Endothelial cell of umbilical vein (primary cell): ENCODE results near the gene VPREB3. TPM values are rescaled to one million over a fixed set of nuclear protein-coding genes. Genes with fewer than 3 reads are reported as not detected.

Experiments used
- BruUV-seq: library from RNA; stranded (reverse); fragments of 400-500 nt; replicated peaks from 2 replicates; lab custom pipeline; 2021; lab: Mats Ljungman, UMichigan
- CTCF ChIA-PET: fragments of 300-600, 350-600 bp; sonication (Branson Sonifier 250); formaldehyde crosslinking; loops from one replicate; lab custom pipeline; 2021; ENCODE audit warnings: antibody characterized with exemption, inconsistent platforms; lab: Charles Lee
- POLR2A ChIA-PET: fragments of 300-600, 350-600 bp; sonication (Branson Sonifier 250); formaldehyde crosslinking; loops from one replicate; lab custom pipeline; 2021; ENCODE audit warnings: antibody characterized with exemption, inconsistent platforms; lab: Charles Lee
- DNase-seq: peaks from one replicate; pipeline ENCODE4 v3.0.0-alpha.2; 2011; ENCODE audit warnings: low read depth, low spot score
- FAIRE-seq: peaks from 2 replicates; lab custom pipeline; 2011; peaks lifted over from hg19 to GRCh38; lab: Jason Lieb, UNC
- H2AFZ ChIP-seq: 2 replicates; pipeline ENCODE4 v1.6.0; 2012; ENCODE audit warnings: low read depth, low read length, control low read depth, inconsistent platforms
- H3K27ac ChIP-seq: 2 replicates; pipeline ENCODE4 v1.5.1; 2011; ENCODE audit warnings: low read depth, mild to moderate bottlenecking, control low read depth, low read length, moderate library complexity; ENCODE audit not compliant: insufficient read depth
- H3K27me3 ChIP-seq, 2 experiments: 2 replicates each; pipeline versions ENCODE4 v1.6.0 to v1.6.1; 2011; ENCODE audit warnings: low read length in 2 of 2, mixed read lengths in 1 of 2; ENCODE audit not compliant: control insufficient read depth in 2 of 2, insufficient read depth in 2 of 2
- H3K36me3 ChIP-seq, 2 experiments: 2 replicates in 1 of 2; 3 replicates in 1 of 2; pipeline ENCODE4 v1.5.1; 2011; ENCODE audit warnings: low read length in 2 of 2, mild to moderate bottlenecking in 1 of 2, moderate library complexity in 1 of 2; ENCODE audit not compliant: control insufficient read depth in 2 of 2, insufficient read depth in 2 of 2; ENCODE audit errors: extremely low read depth in 1 of 2
- H3K4me1 ChIP-seq: 3 replicates; pipeline ENCODE4 v1.5.1; 2011; ENCODE audit warnings: mild to moderate bottlenecking, low read length; ENCODE audit not compliant: control insufficient read depth, insufficient read depth; ENCODE audit errors: extremely low read depth
- H3K4me2 ChIP-seq: 2 replicates; pipeline ENCODE4 v1.6.1; 2011; ENCODE audit warnings: low read length, control low read depth, mixed read lengths; ENCODE audit not compliant: insufficient read depth
- H3K4me3 ChIP-seq, 3 experiments: fragments of 200-600 bp in 1 of 3; sonication (generic), shearing (Covaris generic) in 1 of 3; replicated peaks in 1 of 3; 2 replicates each; pipeline ENCODE4 v1.5.1; 2011 to 2016; ENCODE audit warnings: control low read depth in 3 of 3, low read length in 3 of 3, mild to moderate bottlenecking in 2 of 3, inconsistent platforms in 1 of 3, low read depth in 1 of 3, moderate library complexity in 1 of 3; ENCODE audit not compliant: insufficient read depth in 1 of 3
- H3K79me2 ChIP-seq: 2 replicates; pipeline ENCODE4 v1.6.0; 2012; ENCODE audit warnings: low read length, inconsistent platforms; ENCODE audit not compliant: control insufficient read depth, insufficient read depth
- H3K9ac ChIP-seq: replicated peaks from 2 replicates; pipeline ENCODE3; 2011; ENCODE audit warnings: low read length, control low read depth; ENCODE audit not compliant: insufficient read depth; ENCODE audit errors: extremely low read depth
- H3K9me1 ChIP-seq: replicated peaks from 3 replicates; pipeline ENCODE4 v1.6.0; 2011; ENCODE audit warnings: mild to moderate bottlenecking, low read length; ENCODE audit not compliant: control insufficient read depth, insufficient read depth; ENCODE audit errors: extremely low read depth
- H3K9me3 ChIP-seq: replicated peaks from 2 replicates; pipeline ENCODE4 v1.5.1; 2012; ENCODE audit warnings: low read length, inconsistent platforms; ENCODE audit not compliant: control insufficient read depth, insufficient read depth
- H4K20me1 ChIP-seq: replicated peaks from 2 replicates; pipeline ENCODE3; 2011; ENCODE audit warnings: mild to moderate bottlenecking, low read length; ENCODE audit not compliant: control insufficient read depth, insufficient read depth; ENCODE audit errors: extremely low read depth
- EZH2 ChIP-seq: IDR thresholded peaks from 2 replicates; pipeline ENCODE4 v1.6.1; 2012; ENCODE audit warnings: borderline replicate concordance, low read depth, mild to moderate bottlenecking, moderate library complexity, low read length, inconsistent platforms; ENCODE audit not compliant: severe bottlenecking
- FOS ChIP-seq: IDR thresholded peaks from 2 replicates; pipeline ENCODE4 v1.6.1; 2011; ENCODE audit warnings: mild to moderate bottlenecking, low read length, moderate library complexity, borderline replicate concordance; ENCODE audit not compliant: insufficient read depth
- GATA2 ChIP-seq: IDR thresholded peaks from 2 replicates; pipeline ENCODE4 v1.7.0; 2011; ENCODE audit warnings: low read depth, mild to moderate bottlenecking, moderate library complexity, mixed read lengths, low read length; ENCODE audit not compliant: insufficient read length, insufficient read depth
- JUN ChIP-seq: IDR thresholded peaks from 2 replicates; pipeline ENCODE4 v1.6.1; 2011; ENCODE audit warnings: borderline replicate concordance, low read depth; ENCODE audit not compliant: insufficient read length, insufficient read depth
- MYC ChIP-seq: IDR thresholded peaks from one replicate; pipeline ENCODE4 v1.6.1; 2011; ENCODE audit warnings: mild to moderate bottlenecking, low read depth, low read length
- POLR2A ChIP-seq: IDR thresholded peaks from 2 replicates; pipeline ENCODE4 v1.6.1; 2012; ENCODE audit warnings: low read depth, mild to moderate bottlenecking, control low read depth, low read length
- POLR2AphosphoS5 ChIP-seq: IDR thresholded peaks from 2 replicates; pipeline ENCODE4 v1.6.1; 2012; ENCODE audit warnings: low read depth, mild to moderate bottlenecking, control low read depth, low read length, moderate library complexity; ENCODE audit not compliant: insufficient read depth
- dilution Hi-C: fragments of 300-500 bp; cut with MboI; formaldehyde crosslinking; loops from one replicate; pipeline ENCODE4 v1.15.0; 2019; ENCODE audit warnings: low sequenced_read_pairs; ENCODE audit not compliant: extremely low pct_ligation_motif_present
- intact Hi-C: fragments of 100-400 bp; cut with micrococcal nuclease; formaldehyde crosslinking; loops from one replicate; pipeline ENCODE4 v1.10.0; 2022
- polyA plus RNA-seq, 4 experiments: library from polyadenylated mRNA; depleted of rRNA in 3 of 4; stranded (reverse) in 3 of 4; unstranded in 1 of 4; fragments of >200 nt; gene quantifications; 2 replicates each; pipeline versions ENCODE4 v1.2.1 to v1.2.3, GENCODE V29; 2011 to 2012; ENCODE audit warnings: missing spikeins in 1 of 4
- total RNA-seq: library from RNA; stranded (reverse); gene quantifications from 2 replicates; pipeline ENCODE4 v1.2.3, GENCODE V29; 2021
- TF ChIP-seq, protein P1 (sequence below): IDR thresholded peaks from 2 replicates; pipeline ENCODE4 v1.6.1; 2011; ENCODE audit not compliant: insufficient read depth, insufficient read length
- TF ChIP-seq, protein P2 (sequence below), 2 donors: IDR thresholded peaks; 1 replicate in 1 of 2; 2 replicates in 1 of 2; pipeline ENCODE4 v1.5.1; 2011; ENCODE audit warnings: low read length in 2 of 2, mild to moderate bottlenecking in 2 of 2, moderate library complexity in 2 of 2, control low read depth in 1 of 2, inconsistent platforms in 1 of 2, low read depth in 1 of 2; ENCODE audit not compliant: insufficient read depth in 1 of 2; ENCODE audit errors: extremely low read depth in 1 of 2

VPREB3 gene
- total and polyA plus RNA-seq, 2 donors (not counting 3 experiments of a cell fraction or from before 2014, with no cell fraction given) = not detected

DNA sequence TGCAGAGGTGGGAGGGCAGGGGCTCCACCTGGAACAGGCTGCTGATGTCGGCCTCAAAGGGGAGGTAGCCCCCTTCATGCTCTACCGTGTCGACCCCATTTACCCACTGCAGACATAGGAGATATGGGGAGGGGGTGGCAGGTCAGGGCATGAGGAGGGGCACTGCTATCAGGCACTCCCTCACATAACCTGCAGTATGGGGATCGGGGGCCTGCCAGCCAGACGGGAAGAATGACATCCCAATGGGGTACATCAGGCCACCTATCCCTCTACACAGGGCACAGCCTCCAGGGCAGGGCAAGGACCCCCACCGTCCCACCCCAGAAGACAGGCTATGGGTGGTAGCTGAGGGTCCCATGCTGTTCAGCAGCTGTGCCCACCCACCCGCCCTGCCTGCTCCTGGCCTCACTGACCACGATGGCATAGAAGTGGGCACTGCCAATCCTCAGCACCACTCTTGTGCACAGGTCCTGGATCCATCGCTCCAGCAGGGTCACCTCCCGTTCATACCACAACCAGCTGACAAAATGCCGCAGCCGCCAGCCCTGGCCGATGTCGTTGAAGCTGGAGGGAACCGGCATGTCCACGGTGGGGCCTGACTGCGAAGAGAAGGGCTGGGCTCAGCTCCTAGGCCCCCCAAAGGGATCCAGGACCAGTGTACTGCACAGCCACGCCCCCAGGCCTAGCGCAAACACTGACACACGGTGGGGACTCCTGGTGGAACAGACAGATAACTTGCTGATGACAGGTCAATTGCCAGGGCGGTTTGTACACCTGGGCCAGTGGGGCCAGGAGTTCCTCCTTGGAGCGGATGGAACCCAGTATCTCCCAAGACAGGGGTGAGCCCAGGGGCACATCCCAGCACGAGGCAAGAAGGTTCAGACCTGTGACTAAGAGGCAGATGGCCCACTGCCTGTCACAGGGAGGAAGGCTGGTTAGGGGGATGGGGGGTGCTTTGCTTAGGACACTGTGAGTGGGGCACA, 39.3 kb downstream of the VPREB3 start:
- Histone ChIP-seq H3K9ac (no peak overlapping the region), H3K27me3 (no peaks in the 10 kb centered on the region), H2AFZ (no peak overlapping the region), H3K27ac (no peak overlapping the region), H3K4me1 (no peaks in the 10 kb centered on the region), H3K79me2 (peaks cover 14% of the 10 kb centered on the region), H3K9me3 (no peaks in the 10 kb centered on the region), H3K4me2 (no peak overlapping the region), H4K20me1 (no peaks in the 10 kb centered on the region), H3K36me3 (peaks cover 2 to 14% of the 10 kb centered on the region in 2 experiments), H3K4me3 (no peak overlapping the region), H3K9me1 (no peaks in the 10 kb centered on the region)
- CTCF ChIA-PET = interaction anchor here (0.9 kb wide), 1 partner anchor 135 kb away, joined by 3 read pairs; no protein-coding TSS in a partner anchor
- POLR2A ChIA-PET = no interaction called here
- dilution Hi-C loops = no loop called here
- intact Hi-C loops = loop anchor here (5.0 kb wide), 1 partner anchor 132 kb away; no protein-coding TSS in a partner anchor
- no peak for TF ChIP-seq POLR2AphosphoS5
- TF ChIP-seq MYC = no peak
- TF ChIP-seq GATA2 = no peak
- TF ChIP-seq POLR2A = no peak
- no peak for TF ChIP-seq FOS
- TF ChIP-seq, protein P1, sequence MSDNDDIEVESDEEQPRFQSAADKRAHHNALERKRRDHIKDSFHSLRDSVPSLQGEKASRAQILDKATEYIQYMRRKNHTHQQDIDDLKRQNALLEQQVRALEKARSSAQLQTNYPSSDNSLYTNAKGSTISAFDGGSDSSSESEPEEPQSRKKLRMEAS = no peak
- TF ChIP-seq JUN = no peak
- TF ChIP-seq EZH2 = no peak
- TF ChIP-seq, protein P2, sequence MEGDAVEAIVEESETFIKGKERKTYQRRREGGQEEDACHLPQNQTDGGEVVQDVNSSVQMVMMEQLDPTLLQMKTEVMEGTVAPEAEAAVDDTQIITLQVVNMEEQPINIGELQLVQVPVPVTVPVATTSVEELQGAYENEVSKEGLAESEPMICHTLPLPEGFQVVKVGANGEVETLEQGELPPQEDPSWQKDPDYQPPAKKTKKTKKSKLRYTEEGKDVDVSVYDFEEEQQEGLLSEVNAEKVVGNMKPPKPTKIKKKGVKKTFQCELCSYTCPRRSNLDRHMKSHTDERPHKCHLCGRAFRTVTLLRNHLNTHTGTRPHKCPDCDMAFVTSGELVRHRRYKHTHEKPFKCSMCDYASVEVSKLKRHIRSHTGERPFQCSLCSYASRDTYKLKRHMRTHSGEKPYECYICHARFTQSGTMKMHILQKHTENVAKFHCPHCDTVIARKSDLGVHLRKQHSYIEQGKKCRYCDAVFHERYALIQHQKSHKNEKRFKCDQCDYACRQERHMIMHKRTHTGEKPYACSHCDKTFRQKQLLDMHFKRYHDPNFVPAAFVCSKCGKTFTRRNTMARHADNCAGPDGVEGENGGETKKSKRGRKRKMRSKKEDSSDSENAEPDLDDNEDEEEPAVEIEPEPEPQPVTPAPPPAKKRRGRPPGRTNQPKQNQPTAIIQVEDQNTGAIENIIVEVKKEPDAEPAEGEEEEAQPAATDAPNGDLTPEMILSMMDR (IDR thresholded peaks at IDR 0.05; ENCODE audit: extremely low read depth in 1 of 2, insufficient read depth in 1 of 2, low read depth in 1 of 2, low read length in 2 of 2) = no peak
- no peak for DNase-seq
- no peak for FAIRE-seq
- no TSS peak for BruUV-seq
